Left renal pelvis (tissue), 4 donors: ENCODE data around the gene FAM222B. TPM values are rescaled to one million over a fixed set of nuclear protein-coding genes. Genes with fewer than 3 reads are reported as not detected.
A peak's percentile ranks its signal among the peaks of the same experiment; 100 is the strongest.
"Not testable (repeated sequence)": the region's sequence is repeated elsewhere in the genome, so short reads cannot be mapped to it uniquely, and the experiment has no call there.

Source experiments
- DNase-seq, 4 donors: peaks; one replicate each; pipeline ENCODE4 v3.0.0-alpha.2; 2013; ENCODE audit warnings: low read depth in 4 of 4, low spot score in 3 of 4
- polyA plus RNA-seq, 4 donors: library from polyadenylated mRNA; unstranded; fragments of 120-200 nt; gene quantifications; one replicate each; pipeline ENCODE4 v1.2.1, GENCODE V29; 2013; ENCODE audit not compliant: insufficient read length in 4 of 4

The FAM222B gene
- polyA plus RNA-seq, 4 donors = 14.8 to 23.8 (median 21.6) TPM

GRCh38 chr17:28871056-28871579, 28.5 kb upstream of the FAM222B start:
- no peak for DNase-seq

DNA sequence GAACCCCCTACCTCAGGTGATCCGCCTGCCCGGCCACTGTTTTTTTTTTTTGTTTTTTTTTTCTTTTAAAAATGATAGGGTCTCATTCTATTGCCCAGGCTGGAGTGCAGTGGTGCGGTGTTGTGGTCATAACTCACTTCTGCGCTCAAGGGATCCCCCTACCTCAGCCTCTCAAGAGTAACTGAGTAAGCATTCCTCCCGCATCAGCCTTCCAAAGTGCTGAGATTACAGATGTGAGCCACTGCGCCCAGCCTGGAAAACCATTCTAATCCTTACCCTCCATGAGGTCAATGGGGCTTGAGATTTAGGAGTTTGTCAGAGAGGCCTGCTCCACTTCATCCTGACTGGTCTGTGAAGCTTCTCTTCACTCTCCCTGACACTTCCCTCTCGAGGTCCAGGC, 24.7 kb upstream of the FAM222B start:
- DNase-seq = no peak

- DNase-seq = no peak
Measured at GRCh38 chr17:28865946-28866752, 23.6 kb upstream of the FAM222B start.

GRCh38 chr17:28864991-28865849, 22.6 kb upstream of the FAM222B start:
- DNase-seq = no peak

DNA sequence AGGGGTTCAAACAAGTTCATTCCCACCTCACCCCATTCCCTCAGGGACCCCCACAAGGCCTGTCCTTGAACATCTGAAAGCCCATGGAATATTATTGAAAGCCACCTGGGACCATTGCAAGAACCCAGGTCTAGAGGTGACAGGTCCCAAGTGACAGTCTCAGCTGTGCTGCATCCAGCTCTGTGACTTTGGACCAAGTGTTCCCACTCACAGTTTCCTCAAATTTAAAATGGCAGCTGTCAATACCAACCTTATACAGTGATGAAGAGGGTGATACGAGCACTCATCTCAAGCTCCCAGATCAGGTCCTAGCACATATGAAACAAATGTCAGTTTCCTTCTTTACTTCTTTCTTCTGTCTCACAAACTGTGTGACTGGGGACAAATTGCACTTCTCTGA, 21.4 kb upstream of the FAM222B start:
- no peak for DNase-seq

DNA sequence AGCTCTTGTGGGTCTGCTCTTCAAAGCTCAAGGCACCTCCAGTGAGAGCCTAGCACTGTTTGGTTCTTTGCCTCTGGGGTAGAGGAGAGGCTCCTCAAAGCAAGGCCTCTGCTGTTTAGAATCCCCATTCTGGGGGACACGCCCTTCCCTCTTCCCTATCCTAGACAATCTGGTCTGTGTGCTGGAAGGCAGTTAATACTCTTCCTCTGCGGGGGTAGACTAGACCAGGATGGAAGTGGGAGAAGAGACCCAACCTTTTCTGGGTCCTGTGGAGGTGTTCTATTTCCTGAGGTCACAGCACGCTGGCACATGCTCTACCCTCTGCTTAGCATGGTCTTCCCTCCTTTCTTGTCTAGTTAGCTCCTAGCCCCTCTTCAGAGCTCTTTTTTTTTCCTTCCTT, 20.0 kb upstream of the FAM222B start:
- DNase-seq = no peak

- no peak for DNase-seq
Measured at GRCh38 chr17:28861393-28862203, 19.0 kb upstream of the FAM222B start.

DNA sequence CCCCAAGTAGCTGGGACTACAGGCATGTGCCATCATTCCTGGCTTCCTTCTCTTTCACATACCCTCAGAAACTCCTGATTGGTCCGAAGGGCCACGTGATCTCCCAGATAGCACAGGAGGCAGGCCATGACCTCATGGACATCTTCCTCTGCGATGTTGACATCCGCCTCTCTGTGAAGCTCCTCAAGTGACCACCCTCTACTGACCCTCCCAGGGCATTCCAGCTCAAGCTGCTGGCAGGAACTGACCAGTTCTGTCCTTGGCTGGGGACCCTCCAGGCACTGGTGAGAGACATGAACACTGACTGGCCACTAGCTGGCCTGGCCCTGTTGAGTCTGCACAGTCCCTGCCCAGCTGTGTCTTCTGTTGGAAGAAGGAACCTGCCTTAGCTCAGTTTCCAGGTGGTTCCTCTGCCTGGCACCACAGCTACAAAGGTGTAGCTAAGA, 17.8 kb upstream of the FAM222B start:
- no peak for DNase-seq

GRCh38 chr17:28858801-28859355, 16.3 kb upstream of the FAM222B start:
- DNase-seq = no peak

GRCh38 chr17:28857905-28858800, 15.6 kb upstream of the FAM222B start:
- no peak for DNase-seq

GRCh38 chr17:28856028-28856574, 13.5 kb upstream of the FAM222B start:
- no peak for DNase-seq

DNA sequence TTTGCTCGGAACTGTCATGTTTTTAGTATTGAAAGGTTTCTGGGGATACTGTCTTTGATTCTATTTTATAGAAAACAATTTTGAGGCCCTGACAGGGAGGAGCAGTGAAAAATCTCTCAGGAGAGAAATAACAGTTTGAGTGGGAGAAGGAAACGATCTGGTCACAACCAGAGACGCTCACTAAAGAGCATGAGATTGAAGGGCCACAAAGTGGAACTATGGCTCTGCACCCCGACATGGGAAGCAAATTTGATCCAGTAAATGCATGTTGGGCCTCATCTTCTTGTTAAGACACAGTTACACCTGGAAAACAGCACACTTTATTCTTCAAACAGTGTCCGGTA, 12.7 kb upstream of the FAM222B start:
- no peak for DNase-seq

DNA sequence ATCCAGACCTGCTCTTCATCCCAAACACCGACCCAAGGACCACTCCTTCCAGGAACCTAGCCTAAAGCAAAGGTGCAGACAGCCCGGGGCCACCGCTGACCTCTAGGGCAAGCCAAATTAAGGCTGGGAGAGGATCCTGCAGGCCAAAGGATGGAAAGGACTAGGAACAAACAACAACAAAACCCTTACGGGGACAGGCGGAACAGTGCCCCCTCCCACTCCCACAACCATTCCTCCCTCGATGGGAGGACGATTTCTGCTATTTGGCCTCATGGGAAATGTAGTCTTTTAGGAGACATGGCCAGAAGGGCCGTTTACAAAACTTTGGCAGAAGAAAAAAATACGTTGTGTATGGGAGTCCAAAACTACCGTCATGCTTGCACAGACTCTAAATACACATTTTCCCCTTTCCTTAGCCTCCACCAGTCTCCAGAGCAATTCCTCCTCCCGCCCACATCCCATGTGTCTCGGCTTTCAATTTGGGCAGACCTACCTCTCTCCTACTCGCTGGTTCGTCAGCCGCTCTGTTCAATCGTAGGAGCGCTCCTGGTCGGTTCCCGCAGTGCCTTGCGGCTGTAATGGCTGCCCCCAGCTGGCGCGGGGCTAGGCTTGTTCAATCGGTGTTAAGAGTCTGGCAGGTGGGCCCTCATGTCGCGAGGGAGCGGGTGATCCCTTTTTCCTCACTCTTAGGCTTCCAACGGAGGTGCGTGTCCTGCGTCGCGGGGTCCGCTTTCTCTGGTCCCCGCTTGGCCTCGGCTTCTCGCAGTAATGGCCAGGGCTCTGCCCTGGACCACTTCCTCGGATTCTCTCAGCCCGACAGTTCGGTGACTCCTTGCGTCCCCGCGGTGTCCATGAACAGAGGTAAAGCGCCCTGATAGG, 12.1 kb upstream of the FAM222B start, which contains the start of gene ERAL1:
Gene ERAL1 (plus strand): TSS at position 560 of the 879 bp plus-strand sequence. CDS start 19 bp downstream, at position 579.
- DNase-seq = peak; percentile 66 to 87 (median 76)

DNA sequence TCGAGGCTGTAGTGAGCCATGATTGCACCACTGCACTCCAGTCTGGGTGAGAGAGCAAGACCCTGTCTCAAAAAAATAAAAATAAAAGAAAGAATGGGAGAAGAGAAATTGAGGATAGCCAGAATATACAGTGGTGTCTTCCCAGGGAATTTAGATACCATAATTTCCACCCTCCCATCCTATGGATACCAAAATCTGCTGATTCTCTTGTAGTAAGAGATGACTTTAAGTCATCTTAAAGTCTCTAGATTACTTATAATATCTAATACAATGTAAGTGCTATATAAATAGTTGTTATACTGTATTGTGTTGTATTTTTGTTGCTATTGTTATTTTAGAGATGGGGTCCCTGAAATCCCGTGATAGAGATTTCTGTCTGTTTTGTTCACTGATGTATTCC, 10.7 kb upstream of the FAM222B start:
- no peak for DNase-seq

DNA sequence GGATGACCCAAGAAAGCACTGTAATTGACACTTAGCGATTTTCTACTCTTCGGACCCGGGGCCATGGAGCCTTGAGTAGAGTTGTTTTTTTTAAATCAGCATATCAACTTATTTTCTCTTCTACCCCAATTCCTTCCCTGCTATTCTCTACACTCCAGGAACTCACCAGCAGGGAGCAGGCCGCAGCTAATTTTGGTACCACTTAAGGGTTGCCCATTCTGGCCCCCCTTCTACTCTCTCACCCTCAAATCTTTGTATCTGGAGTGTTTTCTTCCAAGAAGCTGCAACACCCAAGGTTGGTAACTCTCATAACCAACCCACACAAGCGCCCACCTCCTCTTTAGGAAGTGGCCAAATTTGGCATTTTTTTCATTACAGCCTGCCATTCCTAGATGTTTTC, 6.7 kb upstream of the FAM222B start:
- DNase-seq = no peak

DNA sequence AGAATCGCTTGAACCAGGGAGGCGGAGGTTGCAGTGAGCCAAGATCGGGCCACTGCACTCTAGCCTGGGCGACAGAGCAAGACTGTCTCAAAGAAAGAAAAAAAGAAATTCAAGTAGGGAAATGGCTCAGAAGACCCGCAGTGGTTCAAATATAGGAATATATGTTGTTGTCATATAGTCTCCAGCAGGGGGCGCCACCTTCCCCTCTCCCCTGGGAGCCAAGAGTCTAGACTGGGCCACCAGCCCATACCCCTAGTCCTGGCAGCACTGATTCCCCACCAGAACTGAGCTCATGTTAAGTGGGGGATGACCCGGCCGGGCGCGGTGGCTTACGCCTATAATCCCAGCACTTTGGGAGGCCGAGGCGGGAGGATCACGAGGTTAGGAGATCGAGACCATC, 6.1 kb upstream of the FAM222B start:
- not testable (repeated sequence) for DNase-seq

DNA sequence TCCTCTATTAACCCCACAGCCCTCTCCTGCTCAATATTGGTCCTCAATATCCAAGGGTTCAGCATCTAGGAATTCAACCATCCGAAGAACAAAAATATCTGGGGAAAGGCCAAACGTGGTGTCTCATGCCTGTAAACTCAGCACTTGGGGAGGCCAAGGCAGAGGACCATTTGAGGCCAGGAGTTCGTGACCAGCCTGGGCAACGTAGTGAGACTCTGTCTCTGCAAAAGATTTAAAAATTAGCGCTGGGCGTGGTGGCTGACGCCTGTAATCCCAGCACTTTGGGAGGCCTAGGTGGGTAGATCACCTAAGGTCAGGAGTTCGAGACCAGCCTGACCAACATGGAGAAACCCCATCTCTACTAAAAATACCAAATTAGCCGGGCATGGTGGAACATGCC, 4.1 kb upstream of the FAM222B start:
- not testable (repeated sequence) for DNase-seq

DNA sequence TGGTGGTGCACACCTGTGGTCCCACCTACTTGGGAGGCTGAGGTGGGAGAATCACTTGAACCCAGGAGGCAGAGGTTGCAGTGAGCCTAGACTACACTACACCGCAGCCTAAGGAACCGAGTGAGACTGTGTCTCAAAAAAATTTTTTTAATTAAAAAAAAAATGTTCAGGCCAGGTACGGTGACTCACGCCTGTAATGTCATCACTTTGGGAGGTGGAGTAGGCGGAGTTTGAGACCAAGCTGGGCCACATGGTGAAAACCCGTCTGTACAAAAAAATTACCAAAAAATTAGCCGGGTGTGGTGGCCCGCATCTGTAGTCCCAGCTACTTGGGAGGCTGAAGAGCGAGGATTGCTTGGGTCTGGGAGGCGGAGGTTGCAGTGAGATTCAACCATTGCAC, 3.6 kb upstream of the FAM222B start:
- no peak for DNase-seq
